Fibroblast of skin of left quadriceps (primary cell): Measurements from ENCODE around the gene AOX1.
"Not testable (repeated sequence)": the region's sequence is repeated elsewhere in the genome, so short reads cannot be mapped to it uniquely, and the experiment has no call there.

Experiments
- DNase-seq, 2 experiments: peaks; one replicate each; pipeline ENCODE4 v3.0.0-alpha.2; 2013; ENCODE audit warnings: low read depth in 2 of 2

AOX1 gene

GRCh38 chr2:200700856-200701255 lies 115.0 kb downstream of the AOX1 start:
- DNase-seq, result peak in 1 of 2 experiments; percentile 26

DNA sequence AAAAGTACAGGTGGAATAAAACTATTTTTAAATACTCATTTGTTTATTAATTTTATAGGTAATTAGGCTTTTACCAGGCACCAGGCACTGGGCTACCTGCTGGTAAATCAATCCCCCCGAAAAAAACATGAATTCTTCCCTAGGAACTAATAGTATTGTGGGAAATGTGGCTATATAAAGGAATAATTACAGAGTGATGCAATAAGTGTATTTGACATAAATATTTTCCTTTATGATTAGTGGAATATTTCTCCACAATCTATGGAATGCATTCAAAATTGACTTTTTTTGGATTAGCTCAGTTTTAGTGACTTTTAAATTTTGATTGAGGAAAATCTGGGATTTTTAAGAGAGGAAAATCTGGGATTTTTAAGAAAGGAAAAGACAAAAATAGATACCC lies 116.2 kb downstream of the AOX1 start:
- DNase-seq, result no peak

DNA sequence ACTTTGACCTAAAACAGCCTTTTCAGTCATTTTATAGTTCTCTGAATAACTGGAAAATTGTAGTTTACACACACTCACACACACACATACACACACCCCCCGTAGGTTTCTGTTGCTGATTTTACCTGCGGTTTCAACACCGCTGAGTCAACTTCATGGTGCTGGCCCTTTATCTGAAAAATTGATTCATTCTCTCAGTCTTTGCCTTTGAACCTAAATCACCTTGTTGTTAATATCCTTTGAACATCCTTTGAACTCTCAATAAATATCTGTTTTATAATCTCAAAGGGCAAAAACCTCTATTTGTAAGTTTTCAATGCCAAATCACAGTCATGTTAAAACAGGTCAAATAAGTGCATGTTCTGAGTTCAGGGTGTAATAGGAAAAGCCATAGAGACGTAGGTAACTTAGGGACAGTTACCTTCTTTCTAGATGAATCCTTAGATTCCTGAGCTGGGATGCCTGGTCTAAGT lies 116.9 kb downstream of the AOX1 start:
- DNase-seq, result no peak

GRCh38 chr2:200703127-200703925 lies 117.5 kb downstream of the AOX1 start:
- peak; percentile 49 to 51 for DNase-seq

GRCh38 chr2:200703926-200704637 lies 118.3 kb downstream of the AOX1 start:
- DNase-seq, result no peak

- DNase-seq, result no peak
Observed at GRCh38 chr2:200705305-200706041, 119.7 kb downstream of the AOX1 start.

DNA sequence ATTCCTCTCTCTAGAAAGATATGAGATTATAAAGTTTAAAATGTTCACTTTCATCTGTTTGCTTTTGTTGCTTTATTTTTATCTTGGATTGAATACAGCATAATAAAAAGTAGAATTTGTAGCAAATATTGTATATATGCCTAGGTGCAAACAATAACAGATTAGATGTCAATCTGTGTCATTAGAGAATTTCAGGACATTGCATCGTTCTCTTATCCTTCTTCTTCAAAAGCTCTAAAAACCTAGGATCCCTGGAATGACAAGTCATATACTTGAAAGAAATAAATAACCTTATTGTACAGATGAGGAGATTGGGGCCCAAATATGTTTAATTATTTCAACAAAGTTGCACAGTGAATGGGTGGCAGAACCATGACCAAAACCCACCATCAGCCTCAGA lies 123.1 kb downstream of the AOX1 start:
- no peak for DNase-seq

DNA sequence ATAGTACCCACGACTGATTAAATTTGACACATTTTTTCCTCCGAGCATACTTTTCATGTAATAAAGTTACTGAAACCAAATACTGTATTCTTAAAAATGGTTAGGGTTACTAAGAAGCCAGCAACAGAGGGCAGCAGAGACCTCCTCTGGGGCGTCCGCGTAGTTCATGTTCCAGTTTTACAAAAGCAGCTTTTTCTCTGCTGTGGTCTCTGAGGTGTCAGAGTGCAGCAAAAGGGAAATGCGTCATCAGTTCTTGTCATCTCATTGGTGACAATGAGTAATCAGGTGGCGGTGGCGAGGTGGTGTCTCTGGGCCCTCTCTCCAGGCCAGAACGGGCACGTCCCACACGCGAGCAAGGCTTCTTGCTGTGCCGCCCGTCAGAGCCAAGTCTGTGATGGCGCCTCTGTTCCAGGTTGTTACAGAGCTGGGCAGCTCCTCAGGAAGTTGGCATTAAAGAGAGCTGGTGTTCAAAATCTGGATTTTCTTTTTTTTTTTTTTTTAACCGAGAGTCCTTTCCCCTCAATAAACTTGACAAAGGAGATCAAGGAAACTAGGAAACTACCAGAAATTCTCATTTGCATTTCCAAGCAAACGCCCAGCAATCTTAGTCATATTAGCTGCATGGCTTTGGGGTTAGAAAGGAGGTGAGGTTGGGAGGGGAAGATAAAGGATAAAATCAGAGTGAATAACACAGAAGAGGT lies 127.3 kb downstream of the AOX1 start:
- peak; percentile 78 to 79 for DNase-seq

GRCh38 chr2:200713704-200714064 lies 127.9 kb downstream of the AOX1 start:
- DNase-seq, result no peak

DNA sequence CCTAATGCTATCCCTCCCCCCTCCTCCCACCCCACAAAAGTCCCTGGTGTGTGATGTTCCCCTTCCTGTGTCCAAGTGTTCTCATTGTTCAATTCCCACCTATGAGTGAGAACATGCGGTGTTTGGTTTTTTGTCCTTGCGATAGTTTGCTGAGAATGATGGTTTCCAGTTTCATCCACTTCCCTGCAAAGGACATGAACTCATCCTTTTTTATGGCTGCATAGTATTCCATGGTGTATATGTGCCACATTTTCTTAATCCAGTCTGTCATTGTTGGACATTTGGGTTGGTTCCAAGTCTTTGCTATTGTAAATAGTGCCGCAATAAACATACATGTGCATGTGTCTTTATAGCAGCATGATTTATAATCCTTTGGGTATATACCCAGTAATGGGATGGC lies 129.2 kb downstream of the AOX1 start:
- DNase-seq, result not testable (repeated sequence)

DNA sequence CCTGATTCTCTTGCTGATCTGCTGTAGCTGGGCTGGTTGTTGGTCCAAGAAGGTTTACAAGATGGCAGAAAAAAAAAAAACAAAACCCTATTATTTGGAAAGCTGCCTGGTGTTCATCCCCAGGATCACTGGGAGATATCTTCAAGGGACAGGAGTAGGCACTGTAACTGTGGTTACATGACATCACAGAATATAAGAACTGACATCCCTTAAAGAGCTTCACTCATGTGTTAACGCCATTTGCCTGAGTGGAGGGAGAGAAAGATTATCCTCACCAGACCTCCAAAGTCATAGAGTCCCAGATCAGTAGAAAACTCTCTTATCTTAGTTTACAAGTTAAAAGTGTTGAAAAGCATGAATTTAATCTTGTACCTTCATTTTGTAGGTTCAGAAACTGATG lies 130.6 kb downstream of the AOX1 start:
- DNase-seq, result no peak
